ENCODE results near the gene STAB2.

Gene STAB2

GRCh38 chr12:103590271-103590670 is 3.2 kb downstream of the STAB2 start:
- Histone ChIP-seq H3K4me1 (ENCODE audit: insufficient read depth, low read length, severe bottlenecking) (no peaks in the 10 kb centered on the region), H3K27ac (ENCODE audit: low read depth, low read length, poor library complexity, severe bottlenecking) (no peak overlapping the region), H3F3A (ENCODE audit: insufficient read depth, low read length) (no peaks in the 10 kb centered on the region), H3K36me3 (ENCODE audit: insufficient read depth, low read length) (no peaks in the 10 kb centered on the region), H3K4me2 (ENCODE audit: low read length) (no peak overlapping the region), H3K9ac (ENCODE audit: low read length) (no peak overlapping the region), H4K20me1 (ENCODE audit: insufficient read depth, low read length) (no peaks in the 10 kb centered on the region), H3K4me3 (ENCODE audit: low read depth, low read length, poor library complexity, severe bottlenecking) (no peak overlapping the region), H3K27me3 (ENCODE audit: insufficient read depth, low read length) (no peaks in the 10 kb centered on the region), H3K9me2 (ENCODE audit: low read depth, low read length) (no peaks in the 10 kb centered on the region), H2AFZ (ENCODE audit: low read length) (no peak overlapping the region), H3K79me2 (ENCODE audit: insufficient read depth, low read length) (no peaks in the 10 kb centered on the region), H3K9me3 (ENCODE audit: low read length) (no peaks in the 10 kb centered on the region)
- TF ChIP-seq EZH2 (IDR thresholded peaks at IDR 0.05; ENCODE audit: borderline replicate concordance, low read length) (no peak), CTCF (IDR thresholded peaks at IDR 0.05; ENCODE audit: low read length) (no peak)

GRCh38 chr12:103596981-103597380 is 9.9 kb downstream of the STAB2 start:
- H2AFZ ChIP-seq (ENCODE audit: low read length) = no peak overlapping the region
- no peaks in the 10 kb centered on the region for H3K9me3 ChIP-seq (ENCODE audit: low read length)
- no peak overlapping the region for H3K27ac ChIP-seq (ENCODE audit: low read depth, low read length, poor library complexity, severe bottlenecking)
- no peaks in the 10 kb centered on the region for H3K27me3 ChIP-seq (ENCODE audit: insufficient read depth, low read length)
- no peak overlapping the region for H3K4me2 ChIP-seq (ENCODE audit: low read length)
- no peaks in the 10 kb centered on the region for H3F3A ChIP-seq (ENCODE audit: insufficient read depth, low read length)
- no peaks in the 10 kb centered on the region for H3K36me3 ChIP-seq (ENCODE audit: insufficient read depth, low read length)
- H3K79me2 ChIP-seq (ENCODE audit: insufficient read depth, low read length) = no peaks in the 10 kb centered on the region
- H3K9ac ChIP-seq (ENCODE audit: low read length) = no peak overlapping the region
- TF ChIP-seq EZH2 (IDR thresholded peaks at IDR 0.05; ENCODE audit: borderline replicate concordance, low read length) = no peak
- no peak for TF ChIP-seq CTCF (IDR thresholded peaks at IDR 0.05; ENCODE audit: low read length)
- no peaks in the 10 kb centered on the region for H3K4me1 ChIP-seq (ENCODE audit: insufficient read depth, low read length, severe bottlenecking)
- no peaks in the 10 kb centered on the region for H3K9me2 ChIP-seq (ENCODE audit: low read depth, low read length)
- H4K20me1 ChIP-seq (ENCODE audit: insufficient read depth, low read length) = no peaks in the 10 kb centered on the region
- H3K4me3 ChIP-seq (ENCODE audit: low read depth, low read length, poor library complexity, severe bottlenecking) = no peak overlapping the region

- Histone ChIP-seq H2AFZ (ENCODE audit: low read length) (no peak overlapping the region), H3K36me3 (ENCODE audit: insufficient read depth, low read length) (no peaks in the 10 kb centered on the region), H3K9me2 (ENCODE audit: low read depth, low read length) (no peaks in the 10 kb centered on the region), H3K4me2 (ENCODE audit: low read length) (no peak overlapping the region), H3K79me2 (ENCODE audit: insufficient read depth, low read length) (no peaks in the 10 kb centered on the region), H3K4me3 (ENCODE audit: low read depth, low read length, poor library complexity, severe bottlenecking) (no peak overlapping the region), H3K9me3 (ENCODE audit: low read length) (no peaks in the 10 kb centered on the region), H3F3A (ENCODE audit: insufficient read depth, low read length) (no peaks in the 10 kb centered on the region), H4K20me1 (ENCODE audit: insufficient read depth, low read length) (no peaks in the 10 kb centered on the region), H3K4me1 (ENCODE audit: insufficient read depth, low read length, severe bottlenecking) (no peaks in the 10 kb centered on the region), H3K9ac (ENCODE audit: low read length) (no peak overlapping the region), H3K27me3 (ENCODE audit: insufficient read depth, low read length) (no peaks in the 10 kb centered on the region), H3K27ac (ENCODE audit: low read depth, low read length, poor library complexity, severe bottlenecking) (no peak overlapping the region)
- TF ChIP-seq EZH2 (IDR thresholded peaks at IDR 0.05; ENCODE audit: borderline replicate concordance, low read length) = no peak
These were observed 12.2 kb downstream of the STAB2 start for GRCh38 chr12:103599274-103599673.

- Histone ChIP-seq H3K4me1 (ENCODE audit: insufficient read depth, low read length, severe bottlenecking) (no peaks in the 10 kb centered on the region), H3K27me3 (ENCODE audit: insufficient read depth, low read length) (no peaks in the 10 kb centered on the region), H3K9me3 (ENCODE audit: low read length) (no peaks in the 10 kb centered on the region), H3K27ac (ENCODE audit: low read depth, low read length, poor library complexity, severe bottlenecking) (no peak overlapping the region), H2AFZ (ENCODE audit: low read length) (no peak overlapping the region), H3K4me2 (ENCODE audit: low read length) (no peak overlapping the region), H3F3A (ENCODE audit: insufficient read depth, low read length) (no peaks in the 10 kb centered on the region), H3K79me2 (ENCODE audit: insufficient read depth, low read length) (no peaks in the 10 kb centered on the region), H3K36me3 (ENCODE audit: insufficient read depth, low read length) (no peaks in the 10 kb centered on the region), H4K20me1 (ENCODE audit: insufficient read depth, low read length) (no peaks in the 10 kb centered on the region), H3K4me3 (ENCODE audit: low read depth, low read length, poor library complexity, severe bottlenecking) (no peak overlapping the region), H3K9me2 (ENCODE audit: low read depth, low read length) (no peaks in the 10 kb centered on the region), H3K9ac (ENCODE audit: low read length) (no peak overlapping the region)
- no peak for TF ChIP-seq EZH2 (IDR thresholded peaks at IDR 0.05; ENCODE audit: borderline replicate concordance, low read length)
- TF ChIP-seq CTCF (IDR thresholded peaks at IDR 0.05; ENCODE audit: low read length) = no peak
These were observed 14.1 kb downstream of the STAB2 start for GRCh38 chr12:103600967-103601728.
